Measurements from ENCODE around the gene IL12B. TPM values are rescaled to one million over a fixed set of nuclear protein-coding genes. Genes with fewer than 3 reads are reported as not detected.

Gene IL12B
- total RNA-seq, 1 donor from 2014 or later = not detected

DNA sequence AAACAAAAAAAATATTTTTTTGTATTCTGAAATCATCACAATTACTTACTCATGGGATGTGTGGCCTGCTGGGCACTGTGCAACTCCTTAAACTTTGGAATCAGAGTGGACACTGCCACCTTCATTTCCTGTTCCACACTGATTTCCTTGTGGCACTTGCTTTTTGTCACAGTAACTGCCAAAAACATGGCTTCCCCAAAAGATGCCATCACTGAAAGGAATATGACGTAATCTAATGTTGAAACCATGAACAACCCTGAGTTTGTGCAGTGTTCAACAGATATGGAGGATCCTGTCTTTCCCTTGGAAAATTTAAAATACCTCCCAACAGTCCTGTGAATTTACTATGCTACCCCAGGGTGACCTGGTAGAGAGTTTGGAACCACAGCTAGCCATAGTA, 12.6 kb upstream of the IL12B start:
- no peak overlapping the region for H3K9ac ChIP-seq (ENCODE audit: low read length)
- DNase-seq (ENCODE audit: low read depth) (no peak), FAIRE-seq (no peak)
- H3K27ac ChIP-seq (ENCODE audit: low read depth, low read length) = no peak overlapping the region
- no peak overlapping the region for H3K27ac Mint-ChIP-seq (ENCODE audit: unreplicated experiment)
- H3K79me2 ChIP-seq (ENCODE audit: insufficient read depth, low read length) = no peaks in the 10 kb centered on the region
- peaks cover 17% of the 10 kb centered on the region for H3K4me1 Mint-ChIP-seq (ENCODE audit: low read depth, unreplicated experiment)
- H3K9me3 Mint-ChIP-seq (ENCODE audit: unreplicated experiment) = peaks cover 12% of the 10 kb centered on the region
- peaks cover 2% of the 10 kb centered on the region for H3K36me3 Mint-ChIP-seq (ENCODE audit: low read depth, unreplicated experiment)
- H3K27me3 ChIP-seq (ENCODE audit: insufficient read depth, low read length) = no peaks in the 10 kb centered on the region
- peaks cover 7% of the 10 kb centered on the region for H3K4me1 ChIP-seq (ENCODE audit: insufficient read depth, low read length)
- TF ChIP-seq, protein P1, sequence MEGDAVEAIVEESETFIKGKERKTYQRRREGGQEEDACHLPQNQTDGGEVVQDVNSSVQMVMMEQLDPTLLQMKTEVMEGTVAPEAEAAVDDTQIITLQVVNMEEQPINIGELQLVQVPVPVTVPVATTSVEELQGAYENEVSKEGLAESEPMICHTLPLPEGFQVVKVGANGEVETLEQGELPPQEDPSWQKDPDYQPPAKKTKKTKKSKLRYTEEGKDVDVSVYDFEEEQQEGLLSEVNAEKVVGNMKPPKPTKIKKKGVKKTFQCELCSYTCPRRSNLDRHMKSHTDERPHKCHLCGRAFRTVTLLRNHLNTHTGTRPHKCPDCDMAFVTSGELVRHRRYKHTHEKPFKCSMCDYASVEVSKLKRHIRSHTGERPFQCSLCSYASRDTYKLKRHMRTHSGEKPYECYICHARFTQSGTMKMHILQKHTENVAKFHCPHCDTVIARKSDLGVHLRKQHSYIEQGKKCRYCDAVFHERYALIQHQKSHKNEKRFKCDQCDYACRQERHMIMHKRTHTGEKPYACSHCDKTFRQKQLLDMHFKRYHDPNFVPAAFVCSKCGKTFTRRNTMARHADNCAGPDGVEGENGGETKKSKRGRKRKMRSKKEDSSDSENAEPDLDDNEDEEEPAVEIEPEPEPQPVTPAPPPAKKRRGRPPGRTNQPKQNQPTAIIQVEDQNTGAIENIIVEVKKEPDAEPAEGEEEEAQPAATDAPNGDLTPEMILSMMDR (IDR thresholded peaks at IDR 0.05; ENCODE audit: insufficient read depth, low read depth, low read length) = no peak
- TF ChIP-seq EZH2 (IDR thresholded peaks at IDR 0.05; ENCODE audit: insufficient read depth, low read length) = no peak
- no peaks in the 10 kb centered on the region for H4K20me1 ChIP-seq (ENCODE audit: insufficient read depth, low read length)
- no peaks in the 10 kb centered on the region for H3K36me3 ChIP-seq (ENCODE audit: insufficient read depth, low read length)
- no peak overlapping the region for H3K4me2 ChIP-seq (ENCODE audit: low read length)
- no peak overlapping the region for H2AFZ ChIP-seq (ENCODE audit: low read depth, low read length)
- H3K4me3 ChIP-seq (ENCODE audit: insufficient read depth, low read depth, low read length) = no peak overlapping the region
- no peak overlapping the region for H3K4me3 Mint-ChIP-seq (ENCODE audit: unreplicated experiment)
- H3K9me3 ChIP-seq (ENCODE audit: insufficient read depth, low read depth, low read length) = peaks cover 5% of the 10 kb centered on the region
- peaks cover 26% of the 10 kb centered on the region for H3K27me3 Mint-ChIP-seq (ENCODE audit: low read depth, unreplicated experiment)

DNA sequence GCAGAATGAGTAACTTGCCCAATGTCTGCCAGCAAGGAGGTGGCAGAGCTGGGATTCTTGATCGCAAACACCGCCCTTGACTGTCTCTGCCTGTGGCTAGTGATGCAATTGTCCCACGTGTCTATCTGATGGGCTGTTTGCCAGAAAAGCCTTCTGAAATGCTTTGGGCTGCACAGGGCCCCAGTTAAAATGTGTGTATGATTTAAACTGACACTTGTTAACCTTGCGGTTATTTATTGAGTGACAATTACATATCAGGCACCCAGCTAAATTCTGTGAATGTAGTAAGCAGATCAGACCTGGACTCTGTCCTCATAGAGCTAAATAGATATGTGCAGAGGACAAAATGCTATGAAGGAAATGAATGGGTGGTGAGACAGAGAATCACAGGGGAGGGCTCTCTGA, 11.6 kb upstream of the IL12B start:
- Histone ChIP-seq H3K27ac (ENCODE audit: low read depth, low read length) (no peak overlapping the region), H3K36me3 (ENCODE audit: insufficient read depth, low read length) (no peaks in the 10 kb centered on the region), H3K4me1 (ENCODE audit: insufficient read depth, low read length) (peaks cover 13% of the 10 kb centered on the region), H3K9me3 (ENCODE audit: insufficient read depth, low read depth, low read length) (peaks cover 5% of the 10 kb centered on the region), H3K27me3 (ENCODE audit: insufficient read depth, low read length) (no peaks in the 10 kb centered on the region), H3K79me2 (ENCODE audit: insufficient read depth, low read length) (no peaks in the 10 kb centered on the region), H3K4me2 (ENCODE audit: low read length) (peak overlapping the region; percentile 8), H3K9ac (ENCODE audit: low read length) (no peak overlapping the region), H3K4me3 (ENCODE audit: insufficient read depth, low read depth, low read length) (no peak overlapping the region), H2AFZ (ENCODE audit: low read depth, low read length) (peak overlapping the region; percentile 14), H4K20me1 (ENCODE audit: insufficient read depth, low read length) (no peaks in the 10 kb centered on the region)
- Mint-ChIP-seq H3K9me3 (ENCODE audit: unreplicated experiment) (peaks cover 12% of the 10 kb centered on the region), H3K4me3 (ENCODE audit: unreplicated experiment) (no peak overlapping the region), H3K27ac (ENCODE audit: unreplicated experiment) (peak overlapping the region; percentile 23), H3K36me3 (ENCODE audit: low read depth, unreplicated experiment) (peaks cover 2% of the 10 kb centered on the region), H3K27me3 (ENCODE audit: low read depth, unreplicated experiment) (peaks cover 23% of the 10 kb centered on the region), H3K4me1 (ENCODE audit: low read depth, unreplicated experiment) (peaks cover 26% of the 10 kb centered on the region)
- DNase-seq (ENCODE audit: low read depth) (peak; percentile 74), FAIRE-seq (peak; percentile 75)
- TF ChIP-seq EZH2 (IDR thresholded peaks at IDR 0.05; ENCODE audit: insufficient read depth, low read length) = no peak
- TF ChIP-seq, protein P1 (IDR thresholded peaks at IDR 0.05; ENCODE audit: insufficient read depth, low read depth, low read length) = no peak

DNA sequence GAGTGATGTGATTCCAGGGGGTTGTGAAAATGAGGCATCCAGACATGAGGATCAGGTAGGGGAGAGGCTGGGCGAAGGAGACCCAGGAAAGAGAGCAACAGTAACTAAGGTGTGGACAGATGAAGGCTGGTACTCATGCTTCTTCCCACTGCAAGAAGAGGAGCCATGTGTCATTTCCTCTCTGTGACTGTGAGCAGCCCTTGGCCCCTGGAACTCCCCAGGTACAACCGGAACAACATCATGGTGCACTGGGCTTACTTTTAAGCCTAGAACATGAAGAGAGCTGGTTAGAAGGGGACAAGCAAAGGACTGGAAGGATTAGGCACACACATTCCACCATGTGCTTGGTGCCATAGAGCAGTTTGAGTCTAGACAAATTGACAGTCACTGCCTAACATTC, 10.9 kb upstream of the IL12B start:
- peaks cover 13% of the 10 kb centered on the region for H3K4me1 ChIP-seq (ENCODE audit: insufficient read depth, low read length)
- DNase-seq (ENCODE audit: low read depth) (no peak), FAIRE-seq (no peak)
- TF ChIP-seq, protein P1 (IDR thresholded peaks at IDR 0.05; ENCODE audit: insufficient read depth, low read depth, low read length) = no peak
- TF ChIP-seq EZH2 (IDR thresholded peaks at IDR 0.05; ENCODE audit: insufficient read depth, low read length) = no peak
- Mint-ChIP-seq H3K27me3 (ENCODE audit: low read depth, unreplicated experiment) (peaks cover 23% of the 10 kb centered on the region), H3K4me1 (ENCODE audit: low read depth, unreplicated experiment) (peaks cover 26% of the 10 kb centered on the region), H3K36me3 (ENCODE audit: low read depth, unreplicated experiment) (peaks cover 2% of the 10 kb centered on the region), H3K9me3 (ENCODE audit: unreplicated experiment) (peaks cover 12% of the 10 kb centered on the region), H3K27ac (ENCODE audit: unreplicated experiment) (no peak overlapping the region), H3K4me3 (ENCODE audit: unreplicated experiment) (no peak overlapping the region)
- H3K4me3 ChIP-seq (ENCODE audit: insufficient read depth, low read depth, low read length) = no peak overlapping the region
- H4K20me1 ChIP-seq (ENCODE audit: insufficient read depth, low read length) = no peaks in the 10 kb centered on the region
- H3K4me2 ChIP-seq (ENCODE audit: low read length) = no peak overlapping the region
- H3K9ac ChIP-seq (ENCODE audit: low read length) = no peak overlapping the region
- H3K27ac ChIP-seq (ENCODE audit: low read depth, low read length) = no peak overlapping the region
- H3K27me3 ChIP-seq (ENCODE audit: insufficient read depth, low read length) = no peaks in the 10 kb centered on the region
- no peak overlapping the region for H2AFZ ChIP-seq (ENCODE audit: low read depth, low read length)
- peaks cover 5% of the 10 kb centered on the region for H3K9me3 ChIP-seq (ENCODE audit: insufficient read depth, low read depth, low read length)
- H3K36me3 ChIP-seq (ENCODE audit: insufficient read depth, low read length) = no peaks in the 10 kb centered on the region
- no peaks in the 10 kb centered on the region for H3K79me2 ChIP-seq (ENCODE audit: insufficient read depth, low read length)
